ENCODE results near the gene CCL25. TPM values are rescaled to one million over a fixed set of nuclear protein-coding genes. Genes with fewer than 3 reads are reported as not detected.

CCL25 gene
- total and polyA plus RNA-seq, 2 of the 4 experiments (the other 2 are of a cell fraction): not detected

GRCh38 chr19:8105471-8105870 is 52.9 kb downstream of the CCL25 start:
- ATAC-seq (ENCODE audit: low read depth) (no peak), DNase-seq (no peak)
- Histone ChIP-seq H2AK5ac (ENCODE audit: low read depth, low read length) (no peak overlapping the region), H2BK15ac (ENCODE audit: low read depth, low read length) (no peak overlapping the region), H3K56ac (ENCODE audit: extremely low read depth, insufficient read depth, low read length) (no peak overlapping the region), H3K27ac (ENCODE audit: insufficient read depth, low read length) (no peak overlapping the region), H3K23ac (ENCODE audit: low read depth, low read length) (no peak overlapping the region), H3K14ac (replicated peaks; ENCODE audit: low read depth, low read length) (no peak overlapping the region), H3K4ac (ENCODE audit: low read depth, low read length) (no peak overlapping the region), H4K91ac (ENCODE audit: insufficient read depth, low read depth, low read length) (no peak overlapping the region), H3K79me1 (ENCODE audit: low read depth in 1 of 2, low read length in 2 of 2) (no peaks in the 10 kb centered on the region), H3K36me3 (ENCODE audit: control insufficient read depth, insufficient read depth, low read length) (no peaks in the 10 kb centered on the region), H2BK120ac (ENCODE audit: low read depth, low read length) (no peak overlapping the region), H2AK9ac (replicated peaks; ENCODE audit: low read depth, low read length, poor library complexity) (no peak overlapping the region), H3K4me3 (ENCODE audit: insufficient read depth, low read depth, low read length) (no peak overlapping the region), H3K27me3 (ENCODE audit: control insufficient read depth, insufficient read depth, low read length) (no peaks in the 10 kb centered on the region; the same call in 1 of the 2 replicates), H3K9ac (ENCODE audit: low read depth, low read length) (no peak overlapping the region), H3K4me2 (ENCODE audit: low read depth, low read length) (no peak overlapping the region), H4K8ac (ENCODE audit: low read depth in 2 of 2, low read length in 2 of 2) (no peak overlapping the region), H3K4me1 (ENCODE audit: control insufficient read depth, insufficient read depth, low read length) (no peaks in the 10 kb centered on the region), H4K5ac (ENCODE audit: low read depth, low read length) (no peak overlapping the region), H2BK20ac (ENCODE audit: low read depth, low read length) (no peak overlapping the region), H3K9me3 (ENCODE audit: control insufficient read depth, insufficient read depth, low read length) (0 out of 2 replicates have a peak, but pooled peaks cover 3% of the 10 kb centered on the region), H4K20me1 (ENCODE audit: insufficient read depth, low read length) (no peaks in the 10 kb centered on the region), H2AFZ (replicated peaks; ENCODE audit: low read length, poor library complexity) (no peak overlapping the region), H3K9me1 (ENCODE audit: insufficient read depth, low read length) (no peaks in the 10 kb centered on the region), H2BK5ac (ENCODE audit: low read depth, low read length, poor library complexity, severe bottlenecking) (no peak overlapping the region), H3K18ac (ENCODE audit: low read depth, low read length) (no peak overlapping the region)
- dilution Hi-C loops (cut with HindIII; ENCODE audit: low sequenced_read_pairs, unreplicated experiment): no loop called here
- in situ Hi-C loops (cut with MboI; ENCODE audit: low sequenced_read_pairs): no loop called here
- intact Hi-C loops (cut with micrococcal nuclease): no loop called here
- ChIA-PET CTCF (interaction anchor here (0.6 kb wide), 1 partner anchor 1586 kb away, joined by 3 read pairs; no protein-coding TSS in a partner anchor), POLR2A (ENCODE audit: unreplicated experiment) (no interaction called here)
- TF ChIP-seq BHLHE40 (IDR thresholded peaks at IDR 0.05; ENCODE audit: low read depth, low read length): no peak
- no peak for TF ChIP-seq RAD21 (IDR thresholded peaks at IDR 0.05; ENCODE audit: low read length)
- no peak for TF ChIP-seq FOS (IDR thresholded peaks at IDR 0.05; ENCODE audit: low read depth, low read length)
- no peak for TF ChIP-seq CEBPB (IDR thresholded peaks at IDR 0.05; ENCODE audit: low read depth, low read length)
- TF ChIP-seq NFE2L2 (IDR thresholded peaks at IDR 0.05; ENCODE audit: low read depth, low read length): no peak
- no peak for TF ChIP-seq POLR2A (IDR thresholded peaks at IDR 0.05; ENCODE audit: low read depth, low read length)
- WGBS, 2 experiments (ENCODE audit: extremely low coverage in 2 of 2, insufficient read length in 1 of 2): no CpG with 5 or more reads among the region's 2 CpGs
- BruUV-seq (replicated peaks): no TSS peak
